Left ventricle myocardium superior (tissue), 1 donor: ENCODE results near the gene SEMA4F. TPM values are rescaled to one million over a fixed set of nuclear protein-coding genes. Genes with fewer than 3 reads are reported as not detected.
A peak's percentile ranks its signal among the peaks of the same experiment; 100 is the strongest.

Source experiments
- ATAC-seq: fragments of 200-7000 bp; cut with Tn5 transposase; one replicate; pipeline ENCODE4 v1.9.1; 2020; ENCODE audit warnings: mild to moderate bottlenecking, moderate library complexity
- DNase-seq: peaks from one replicate; pipeline ENCODE4 v3.0.0-alpha.2; 2020
- intact Hi-C: fragments of 100-400 bp; cut with micrococcal nuclease; formaldehyde crosslinking; loops from one replicate; pipeline ENCODE4 v1.11.0; 2022
- total RNA-seq: library from RNA; stranded (reverse); fragmentation: NEBNext Ultra II Directional; extraction: Animal tissue kit (Norgen Biotek cat#: 25700); gene quantifications from one replicate; pipeline ENCODE4 v1.2.1, GENCODE V29; 2021
- donor health status: DM: no; HTN: yes; CAD: no; lungs with severe emphysema.

Gene SEMA4F
- total RNA-seq, 1 donor from 2014 or later, result 3.4 TPM

DNA sequence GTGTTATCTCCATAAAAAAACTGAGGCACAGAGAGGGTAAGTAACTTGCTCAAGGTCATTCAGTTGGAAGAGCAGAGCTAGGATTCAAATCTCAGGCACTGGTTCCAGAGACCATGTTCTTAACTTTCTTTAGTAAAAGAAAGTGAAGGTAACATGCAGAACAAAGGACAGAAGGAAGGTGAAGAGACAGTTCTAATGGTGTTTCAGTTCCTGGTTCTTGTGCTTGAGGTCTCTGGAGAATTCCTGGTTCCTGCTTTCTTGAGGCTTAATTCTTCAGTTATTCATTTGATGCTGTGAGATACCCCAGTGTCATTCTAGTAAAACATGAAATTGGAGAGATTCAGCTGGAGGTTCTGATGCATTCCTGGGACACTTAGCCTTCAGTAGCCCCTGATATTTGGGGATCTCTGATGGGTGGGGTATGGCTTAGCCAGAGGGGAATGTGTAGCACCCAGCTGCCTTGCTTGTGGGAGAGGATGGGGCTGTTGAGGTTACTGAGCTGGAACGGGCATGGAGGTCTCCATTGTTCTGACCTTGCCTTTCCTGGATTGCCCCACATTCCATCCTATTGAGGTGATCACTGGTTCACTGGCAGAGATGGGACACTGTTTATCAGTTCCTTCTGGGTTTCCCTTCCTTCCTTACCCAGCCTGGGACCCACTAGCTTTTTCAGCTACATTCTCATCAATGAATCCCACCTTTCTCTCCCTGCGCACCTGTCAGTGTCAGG lies 46.8 kb downstream of the SEMA4F start:
- DNase-seq, result no peak
- intact Hi-C loops, result no loop called here
- no peak for ATAC-seq

DNA sequence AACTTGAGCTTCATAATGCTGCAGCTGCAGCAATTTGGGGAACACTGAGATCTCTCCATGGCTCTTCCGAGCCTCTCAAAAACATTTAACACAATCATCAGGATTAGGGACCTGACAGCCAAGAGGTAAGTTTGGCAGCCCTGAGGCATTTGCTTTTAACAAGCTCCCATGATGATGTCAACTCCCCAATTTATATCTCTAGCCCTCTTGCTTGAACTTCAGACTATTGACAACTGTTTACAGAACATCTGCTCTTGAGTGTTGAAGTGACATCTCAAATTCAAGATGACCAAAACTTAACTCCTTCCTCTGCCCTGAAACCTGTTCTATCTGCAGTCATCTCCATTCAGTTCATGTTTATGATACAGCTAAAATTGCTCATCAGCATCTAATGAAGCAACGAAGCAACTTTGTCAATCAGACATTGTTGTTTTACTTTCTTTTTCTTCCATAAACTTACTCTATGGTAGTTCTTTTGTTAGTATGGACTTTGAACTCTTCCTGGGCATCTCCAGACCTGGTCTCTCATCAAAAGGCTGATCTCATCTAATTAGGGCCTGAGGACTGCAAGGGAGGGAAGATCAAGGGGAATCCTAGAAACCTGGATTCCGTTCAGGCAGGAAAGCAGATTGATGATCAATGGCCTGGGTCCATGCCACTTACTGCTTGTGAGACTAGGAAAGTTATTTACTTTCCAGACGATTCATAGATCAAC lies 48.1 kb downstream of the SEMA4F start:
- ATAC-seq (peak; percentile 28), DNase-seq (no peak)
- intact Hi-C loops, result no loop called here

DNA sequence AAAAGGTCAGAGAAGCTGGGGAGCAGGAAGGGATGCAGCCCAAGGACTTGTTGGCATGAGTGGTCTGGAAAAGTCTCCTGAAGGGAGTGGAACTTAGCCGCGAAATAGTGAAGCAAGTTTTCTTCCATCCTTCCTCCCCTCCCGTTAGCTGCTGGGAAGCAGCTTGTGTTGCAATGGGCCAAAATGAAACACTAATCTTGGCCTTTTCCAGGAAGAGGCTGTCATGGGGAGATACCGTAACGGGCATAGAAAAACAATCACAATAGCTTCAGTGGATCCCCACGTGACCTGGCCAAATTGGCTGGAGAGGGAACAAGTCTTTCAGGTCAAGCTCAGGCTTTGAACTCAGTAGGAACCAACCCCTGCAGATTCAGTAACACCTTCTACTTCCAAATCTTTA lies 49.3 kb downstream of the SEMA4F start:
- intact Hi-C loops, result no loop called here
- ATAC-seq (peak; percentile 54), DNase-seq (no peak)

DNA sequence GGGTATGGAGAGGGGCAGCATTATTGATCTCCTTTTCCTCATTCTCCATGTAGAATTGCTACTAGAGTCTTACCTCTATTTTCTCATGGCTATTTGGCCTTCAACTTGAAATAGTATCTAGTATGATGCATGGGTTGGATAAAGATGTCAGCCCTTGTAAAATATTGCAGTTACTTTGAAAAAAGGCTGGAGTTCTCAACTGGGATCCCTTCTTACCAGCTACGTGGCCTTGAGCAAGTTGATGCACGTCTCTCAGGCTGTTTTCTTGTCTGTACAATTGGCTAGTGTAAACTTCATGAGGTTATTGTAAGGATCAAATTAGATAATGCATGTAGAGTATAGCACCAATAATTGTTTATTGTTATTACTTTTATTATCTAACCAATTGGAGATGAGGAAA lies 50.2 kb downstream of the SEMA4F start:
- DNase-seq (no peak), ATAC-seq (no peak)
- intact Hi-C loops, result no loop called here

DNA sequence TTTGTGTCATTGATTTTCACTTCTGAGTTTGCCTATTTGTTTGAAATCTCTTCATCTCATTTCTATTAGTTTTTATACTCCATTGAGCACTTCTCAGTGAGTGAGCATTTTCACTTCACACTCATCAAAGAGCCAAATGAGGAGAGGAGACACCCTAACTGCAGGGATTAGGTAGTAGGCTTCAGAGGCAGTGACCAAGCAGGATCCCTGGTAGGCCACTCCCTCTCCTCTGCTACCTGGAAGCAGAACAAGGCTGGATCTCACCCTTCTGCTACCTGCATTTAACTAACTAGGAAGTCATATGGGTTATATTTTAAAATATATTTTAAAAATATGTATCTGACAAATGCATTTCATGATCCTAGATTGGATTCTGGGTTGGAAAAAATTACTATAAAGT lies 52.7 kb downstream of the SEMA4F start:
- intact Hi-C loops, result no loop called here
- no peak for ATAC-seq
- DNase-seq, result no peak

DNA sequence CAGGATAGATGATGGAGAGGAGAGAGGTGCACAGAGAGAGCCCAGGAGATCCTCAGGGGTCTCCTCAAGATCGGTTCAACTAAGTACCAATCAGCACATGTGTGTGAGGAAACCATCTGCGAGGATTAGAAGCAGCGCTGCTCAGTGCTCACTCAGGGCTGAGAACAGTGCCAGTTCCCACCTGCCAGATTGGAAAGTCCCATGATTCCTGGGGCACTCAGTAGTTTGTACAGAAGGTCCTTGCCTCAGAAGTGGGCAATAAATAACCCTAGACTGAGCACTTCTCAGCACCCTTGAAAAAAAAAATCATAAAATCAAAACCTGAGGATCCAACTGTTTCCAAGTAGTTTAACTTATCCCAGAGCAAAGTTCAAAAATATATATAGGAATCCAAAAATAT lies 53.8 kb downstream of the SEMA4F start:
- ATAC-seq, result no peak
- DNase-seq, result no peak
- intact Hi-C loops, result no loop called here

DNA sequence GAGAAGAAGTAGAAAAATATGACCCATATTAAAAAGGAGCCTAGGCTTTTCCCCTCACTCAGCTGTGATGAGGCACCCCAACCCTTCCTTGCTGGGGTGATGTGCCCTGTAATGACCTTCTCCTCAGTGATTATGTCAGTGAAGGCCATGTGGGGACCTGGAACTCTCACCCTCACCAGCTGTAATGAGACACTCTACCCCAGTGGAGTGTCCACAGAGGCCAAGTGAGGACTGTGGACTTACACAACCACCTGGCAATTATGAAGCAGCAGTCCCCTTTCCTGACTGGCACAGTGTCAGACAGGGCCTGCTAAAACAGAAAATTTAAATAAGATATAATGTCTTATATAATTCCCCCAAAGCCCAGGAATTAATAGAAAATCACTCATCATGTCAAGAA lies 54.2 kb downstream of the SEMA4F start:
- intact Hi-C loops, result no loop called here
- no peak for ATAC-seq
- DNase-seq, result no peak

DNA sequence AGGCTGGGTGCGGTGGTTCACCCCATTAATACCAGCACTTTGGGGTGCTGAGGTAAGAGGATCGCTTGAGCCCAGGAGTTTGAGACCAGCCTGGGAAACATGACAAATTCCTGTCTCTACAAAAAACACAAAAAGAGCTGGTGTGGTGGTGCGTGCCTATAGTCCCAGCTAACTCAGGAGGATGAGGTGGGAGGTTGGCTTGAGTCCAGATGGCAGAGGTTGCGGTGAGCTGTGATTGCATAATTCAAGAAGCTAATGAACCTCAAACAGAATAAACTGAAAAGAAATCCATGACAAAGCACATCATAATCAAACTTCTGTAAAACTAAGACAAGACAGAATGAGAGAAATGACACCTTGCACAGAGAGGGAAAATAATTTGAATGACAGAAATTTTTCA lies 54.8 kb downstream of the SEMA4F start:
- intact Hi-C loops, result no loop called here
- ATAC-seq (no peak), DNase-seq (peak; percentile 28)

DNA sequence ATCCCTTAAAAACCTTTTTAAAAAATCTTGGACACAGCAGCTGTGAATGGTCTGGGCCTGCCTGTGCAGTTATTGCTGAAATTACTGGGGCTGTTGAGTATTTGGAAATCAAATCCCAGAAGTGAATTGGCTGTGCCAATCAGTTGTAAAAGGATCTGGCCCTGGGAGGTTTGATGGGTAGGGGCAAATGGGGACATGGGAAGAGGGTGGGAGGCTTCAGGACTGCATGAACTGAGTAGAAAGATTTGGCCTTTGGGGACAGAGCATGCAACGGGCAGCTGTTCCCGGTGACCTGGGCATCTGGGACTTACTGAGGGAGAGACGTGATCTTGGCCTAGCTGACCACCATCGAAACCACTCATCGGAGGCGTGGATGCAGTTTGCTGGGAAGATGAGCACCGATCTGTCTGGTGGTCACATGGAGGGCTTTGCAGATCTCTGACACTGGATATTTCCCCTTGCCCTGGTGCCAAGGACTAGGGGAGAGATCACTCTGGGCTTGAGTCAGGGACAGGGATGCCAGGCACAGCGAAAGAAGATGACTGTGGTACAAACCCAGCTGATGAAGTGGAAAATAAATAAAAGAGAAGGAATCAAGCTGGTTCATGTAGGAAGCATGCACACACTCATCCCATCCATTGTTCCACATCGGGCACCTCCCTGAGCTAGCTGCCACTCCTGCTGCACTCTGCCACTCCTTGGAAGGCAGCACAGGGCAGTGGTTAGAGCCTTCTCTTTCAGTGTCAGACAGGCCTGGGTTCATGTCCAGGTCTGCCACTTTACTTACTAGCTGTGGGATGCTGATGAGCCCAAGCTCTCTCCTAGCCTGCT lies 58.4 kb downstream of the SEMA4F start:
- intact Hi-C loops, result no loop called here
- ATAC-seq (no peak), DNase-seq (no peak)

DNA sequence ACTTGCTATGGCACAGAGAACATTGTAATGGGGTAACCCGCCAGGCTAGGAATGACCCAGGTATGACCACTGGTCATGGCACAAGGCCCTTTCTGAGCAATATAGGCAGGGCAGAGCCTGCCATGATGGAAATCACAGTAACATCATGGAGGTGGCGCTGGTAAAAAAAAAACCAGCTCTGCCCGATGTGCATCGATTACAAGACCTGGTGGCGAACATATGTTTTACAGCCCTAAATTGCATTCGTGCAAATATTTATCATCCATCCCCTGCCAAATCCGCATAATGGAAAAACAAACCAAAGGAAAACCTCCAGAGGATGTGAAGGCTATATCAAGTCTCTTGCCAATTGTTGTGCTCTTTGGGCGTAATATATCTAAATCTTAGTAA lies 60.6 kb downstream of the SEMA4F start:
- ATAC-seq, result no peak
- intact Hi-C loops, result loop anchor here (2.0 kb wide), 1 partner anchor 162 kb away; no protein-coding TSS in a partner anchor

DNA sequence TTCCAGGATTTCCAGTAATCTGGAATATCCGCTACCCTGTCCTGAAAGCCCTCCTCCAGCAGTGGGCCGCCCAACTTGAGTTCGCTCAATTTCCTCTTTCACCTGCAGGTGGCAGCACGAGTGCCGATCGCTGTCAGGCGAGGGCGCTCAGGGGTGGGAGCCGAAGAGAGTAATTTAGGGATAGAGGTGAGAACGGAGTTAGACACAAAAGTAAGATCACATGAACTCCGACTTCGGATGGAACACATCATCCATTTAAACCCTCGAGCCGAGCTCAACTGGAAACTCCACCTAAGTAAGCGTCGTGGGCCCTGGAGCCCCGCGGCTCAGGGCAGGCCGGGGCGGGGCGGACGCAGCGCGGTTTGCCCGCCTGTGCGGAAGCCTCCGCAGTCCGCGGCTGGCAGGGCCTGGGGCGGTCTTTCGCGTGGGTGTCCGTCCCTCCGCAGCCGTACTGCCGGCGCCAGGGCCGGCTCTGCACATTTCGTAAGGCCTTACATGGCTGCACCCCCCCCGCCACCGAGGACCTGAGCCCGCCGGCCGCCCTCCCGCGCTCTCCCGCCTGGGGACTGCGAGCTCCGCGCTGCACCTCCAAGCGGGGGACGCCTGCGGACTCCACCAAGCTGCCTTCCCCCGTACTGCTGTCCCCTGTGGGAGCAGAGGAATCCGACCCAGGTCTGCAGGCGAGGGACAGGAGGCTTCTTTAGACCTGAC lies 61.2 kb downstream of the SEMA4F start:
- intact Hi-C loops, result loop anchor here (2.0 kb wide), 1 partner anchor 162 kb away; no protein-coding TSS in a partner anchor
- ATAC-seq, result peak; percentile 98
- DNase-seq, result peak; percentile 85

More for the DNA sequence above, 60.6 kb downstream of the SEMA4F start:
- no peak for DNase-seq

DNA sequence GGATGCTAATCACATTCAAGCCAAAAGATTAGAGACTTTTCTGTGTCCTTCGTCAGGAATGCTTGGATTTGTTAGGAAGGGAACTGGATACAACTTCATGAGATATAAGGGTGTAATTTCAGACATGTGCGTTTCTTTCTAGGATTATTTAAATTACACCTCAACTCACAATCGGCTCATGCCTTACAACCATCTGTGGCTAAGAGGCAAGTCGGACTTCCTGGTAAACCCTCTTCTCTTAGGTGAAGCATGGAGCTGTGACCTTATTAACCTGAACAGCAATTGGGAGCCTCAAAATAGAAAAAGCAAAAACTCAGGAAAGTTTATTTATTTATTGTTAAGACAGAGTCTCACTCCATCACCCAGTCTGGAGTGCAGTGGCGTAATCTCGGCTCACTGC lies 61.8 kb downstream of the SEMA4F start:
- intact Hi-C loops, result loop anchor here (2.0 kb wide), 1 partner anchor 161 kb away; no protein-coding TSS in a partner anchor
- DNase-seq, result no peak
- ATAC-seq, result no peak

DNA sequence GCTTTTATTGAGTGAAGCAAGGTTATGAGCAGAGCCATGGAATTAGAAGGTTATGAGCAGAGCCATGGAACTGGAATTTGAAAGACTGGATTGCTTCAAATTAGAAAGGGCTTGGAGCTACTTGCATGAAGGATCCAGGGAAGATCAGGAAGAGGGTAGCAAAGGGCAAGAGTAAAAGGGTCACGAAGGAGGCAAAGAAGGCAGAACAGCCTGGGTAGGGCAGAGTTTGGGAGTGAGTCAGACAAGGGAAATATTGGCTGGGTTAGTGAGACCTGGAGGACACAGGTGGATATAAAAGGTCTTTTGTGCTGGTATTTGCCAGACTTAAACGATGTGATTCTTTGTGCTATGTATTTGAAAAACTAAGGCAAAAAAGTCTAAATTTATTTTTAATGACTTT lies 65.0 kb downstream of the SEMA4F start:
- DNase-seq (no peak), ATAC-seq (no peak)
- intact Hi-C loops, result no loop called here

DNA sequence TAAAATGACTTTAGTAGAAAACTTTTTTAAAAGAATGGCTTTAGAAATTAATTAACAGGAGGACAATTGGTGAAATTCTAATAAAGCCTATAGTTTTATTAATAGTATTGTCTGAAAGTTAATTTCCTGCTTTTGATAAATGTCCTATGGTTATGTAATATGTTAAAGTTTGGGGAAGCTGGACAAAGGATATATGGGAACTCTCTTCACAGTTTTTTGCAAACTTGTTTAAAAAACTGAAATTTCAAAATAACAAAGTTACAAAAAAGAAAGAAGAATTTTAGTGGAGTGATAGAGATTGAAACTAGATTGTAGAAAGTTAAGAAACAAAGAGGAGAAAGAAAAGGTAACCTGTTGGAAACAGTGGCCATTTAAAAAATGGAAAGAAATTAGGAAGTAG lies 67.3 kb downstream of the SEMA4F start:
- no peak for ATAC-seq
- no peak for DNase-seq
- intact Hi-C loops, result no loop called here

DNA sequence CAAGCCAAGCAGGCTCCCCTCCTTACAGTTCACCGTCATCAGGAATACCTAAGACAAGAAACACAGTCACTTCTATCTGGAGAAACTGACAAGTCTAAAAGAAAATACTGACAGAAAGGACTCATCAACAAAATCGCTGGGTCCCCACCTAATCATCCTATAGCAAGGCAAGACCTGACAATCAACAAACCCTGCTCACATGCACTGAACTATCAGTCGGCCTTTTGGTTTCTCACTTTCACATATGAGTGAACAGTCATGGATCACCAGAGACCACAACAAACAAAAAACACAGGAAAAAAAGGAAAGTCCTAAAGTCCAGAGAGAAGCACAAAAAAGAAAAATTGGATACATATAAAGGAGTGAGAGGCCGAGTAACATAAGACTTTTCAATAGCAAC lies 70.4 kb downstream of the SEMA4F start:
- no peak for ATAC-seq
- intact Hi-C loops, result no loop called here
- no peak for DNase-seq

DNA sequence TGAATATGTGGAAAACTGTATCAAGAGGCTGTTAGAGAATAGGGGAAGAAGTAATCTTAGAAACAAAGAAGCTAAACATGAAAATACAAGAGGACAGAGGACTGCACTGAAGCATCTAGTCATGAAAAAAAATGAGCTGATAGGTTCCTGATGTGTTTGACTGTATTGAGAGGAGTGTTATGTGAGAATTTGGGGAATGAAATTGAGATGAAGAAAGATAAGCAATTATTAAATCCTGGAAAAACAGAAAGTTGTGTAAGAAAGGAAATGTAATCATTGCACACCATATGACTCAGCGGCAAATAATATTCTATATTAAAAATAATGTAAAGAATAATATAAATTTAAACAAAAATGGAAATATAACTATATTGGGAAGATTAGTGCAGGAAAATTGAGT lies 71.2 kb downstream of the SEMA4F start:
- intact Hi-C loops, result no loop called here
- DNase-seq, result no peak
- no peak for ATAC-seq

DNA sequence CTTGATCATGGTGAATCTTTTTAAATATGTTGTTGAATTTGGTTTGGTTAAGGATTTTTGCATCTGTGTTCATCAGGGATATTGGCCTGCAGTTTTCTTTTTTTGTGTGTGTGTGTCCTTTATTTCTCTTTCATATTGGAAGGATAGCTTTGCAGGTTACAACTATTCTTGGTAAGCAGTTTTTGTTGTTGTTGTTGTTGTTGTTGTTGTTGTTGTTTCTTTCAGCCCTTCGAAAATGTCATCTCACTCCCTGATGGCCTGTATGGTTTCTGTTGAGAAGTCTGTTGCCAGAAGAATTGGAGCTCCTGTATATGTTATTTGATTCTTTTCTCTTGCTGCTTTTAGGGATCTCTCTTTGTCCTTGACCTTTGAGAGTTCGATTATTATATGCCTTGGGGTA lies 74.8 kb downstream of the SEMA4F start:
- intact Hi-C loops, result no loop called here
- no peak for ATAC-seq
- no peak for DNase-seq

DNA sequence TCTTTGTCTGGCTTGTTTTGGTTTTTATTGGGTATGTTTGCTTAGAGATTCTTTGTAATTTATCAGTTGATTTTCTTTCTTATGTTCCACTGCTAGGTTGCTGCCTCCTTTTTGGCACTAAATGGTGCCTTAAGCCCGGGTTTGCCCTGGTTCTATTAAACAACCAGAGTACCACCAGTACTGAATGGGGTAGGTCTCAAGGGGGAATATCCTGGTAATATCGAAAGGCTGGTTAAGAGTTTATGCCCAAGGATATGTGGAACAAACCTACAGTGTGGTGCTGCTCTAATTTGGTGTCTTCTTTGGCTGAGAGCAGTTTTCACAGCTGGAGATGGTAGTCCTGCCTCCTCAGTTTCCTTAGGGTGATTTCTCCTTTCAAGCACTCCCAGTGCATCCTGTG lies 76.5 kb downstream of the SEMA4F start:
- DNase-seq, result no peak
- ATAC-seq, result no peak
- intact Hi-C loops, result no loop called here
